ENCODE results near the gene CFDP1.

CFDP1 gene

DNA sequence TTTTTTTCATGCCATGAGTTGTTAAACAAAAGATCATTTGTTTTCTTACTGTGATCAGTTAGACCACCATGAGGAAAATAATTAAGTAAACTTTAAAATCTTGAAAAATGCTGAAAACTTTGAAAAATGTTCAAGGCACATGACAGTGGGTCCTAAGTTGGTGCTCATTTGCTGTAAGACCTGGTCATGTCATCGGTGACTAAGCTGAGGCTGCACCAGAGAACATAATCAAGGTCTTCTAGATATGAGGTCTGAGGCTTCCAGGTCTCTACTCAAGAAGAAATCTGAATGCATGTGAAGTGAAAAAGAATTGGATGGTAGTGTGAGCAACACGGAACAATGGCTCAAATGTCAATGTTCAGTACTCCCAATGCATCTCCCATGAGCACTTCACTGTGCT, 87.6 kb downstream of the CFDP1 start:
- Histone ChIP-seq H3K9me3 (ENCODE audit: low read length) (no peaks in the 10 kb centered on the region), H3K27me3 (ENCODE audit: control insufficient read depth in 1 of 2, insufficient read depth in 2 of 2, low read length in 2 of 2) (no peaks in the 10 kb centered on the region), H3K4me1 (ENCODE audit: insufficient read depth, low read length) (peaks cover 34% of the 10 kb centered on the region), H3K36me3 (ENCODE audit: insufficient read depth, low read length) (peaks cover 4% of the 10 kb centered on the region), H3K9ac (ENCODE audit: low read length) (no peak overlapping the region), H3K4me3 (ENCODE audit: low read depth in 1 of 2, low read length in 2 of 2) (no peak overlapping the region), H3K27ac (ENCODE audit: low read depth, low read length) (no peak overlapping the region)

DNA sequence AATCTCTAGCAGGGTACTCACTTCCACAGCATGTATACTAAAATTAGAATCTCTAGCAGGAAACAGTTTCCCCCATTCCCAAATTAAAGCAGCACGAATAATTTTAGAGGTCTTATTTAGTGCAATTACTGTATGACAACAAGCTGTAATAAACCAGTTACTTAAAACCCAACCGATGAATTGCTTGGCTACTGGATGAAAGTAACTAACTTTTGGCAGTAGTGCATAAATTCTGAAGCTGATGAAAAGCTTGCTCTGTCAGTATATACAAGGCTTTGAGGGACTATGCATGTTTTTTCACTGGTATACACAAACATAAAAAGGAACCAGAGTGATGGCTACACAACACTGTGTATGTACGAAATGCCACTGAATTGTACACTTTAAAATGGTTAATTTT, 89.4 kb downstream of the CFDP1 start:
- no peaks in the 10 kb centered on the region for H3K27me3 ChIP-seq (ENCODE audit: control insufficient read depth in 1 of 2, insufficient read depth in 2 of 2, low read length in 2 of 2)
- H3K27ac ChIP-seq (ENCODE audit: low read depth, low read length): no peak overlapping the region

DNA sequence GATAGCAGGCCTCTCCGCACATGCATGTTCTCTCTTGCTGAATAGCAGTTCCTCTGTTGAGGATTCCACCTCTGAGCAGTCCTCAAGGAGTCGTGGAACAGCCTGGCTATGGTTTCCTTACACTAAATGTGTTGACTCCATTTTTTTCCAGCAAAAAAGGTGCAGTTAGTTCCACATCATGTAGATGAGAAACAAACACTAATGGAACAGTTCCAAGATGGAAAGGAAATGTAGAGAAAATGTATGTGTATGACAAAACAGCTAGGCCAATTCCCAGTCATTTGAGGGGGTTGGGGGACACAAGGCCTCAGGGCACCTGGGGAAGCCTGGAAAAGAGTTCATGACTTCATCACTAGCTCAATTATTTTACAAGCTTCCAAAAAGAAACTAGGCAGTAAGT, 90.0 kb downstream of the CFDP1 start:
- H3K36me3 ChIP-seq (ENCODE audit: insufficient read depth, low read length): peaks cover 4% of the 10 kb centered on the region
- peaks cover 34% of the 10 kb centered on the region for H3K4me1 ChIP-seq (ENCODE audit: insufficient read depth, low read length)
- no peaks in the 10 kb centered on the region for H3K9me3 ChIP-seq (ENCODE audit: low read length)
- no peak overlapping the region for H3K4me3 ChIP-seq (ENCODE audit: low read depth in 1 of 2, low read length in 2 of 2)
- no peak overlapping the region for H3K27ac ChIP-seq (ENCODE audit: low read depth, low read length)
- no peak overlapping the region for H3K9ac ChIP-seq (ENCODE audit: low read length)
- H3K27me3 ChIP-seq (ENCODE audit: control insufficient read depth in 1 of 2, insufficient read depth in 2 of 2, low read length in 2 of 2): no peaks in the 10 kb centered on the region

More for the DNA sequence above, 89.4 kb downstream of the CFDP1 start:
- Histone ChIP-seq H3K9me3 (ENCODE audit: low read length) (no peaks in the 10 kb centered on the region), H3K4me3 (ENCODE audit: low read depth in 1 of 2, low read length in 2 of 2) (no peak overlapping the region), H3K9ac (ENCODE audit: low read length) (no peak overlapping the region), H3K4me1 (ENCODE audit: insufficient read depth, low read length) (peaks cover 34% of the 10 kb centered on the region), H3K36me3 (ENCODE audit: insufficient read depth, low read length) (peaks cover 4% of the 10 kb centered on the region)

DNA sequence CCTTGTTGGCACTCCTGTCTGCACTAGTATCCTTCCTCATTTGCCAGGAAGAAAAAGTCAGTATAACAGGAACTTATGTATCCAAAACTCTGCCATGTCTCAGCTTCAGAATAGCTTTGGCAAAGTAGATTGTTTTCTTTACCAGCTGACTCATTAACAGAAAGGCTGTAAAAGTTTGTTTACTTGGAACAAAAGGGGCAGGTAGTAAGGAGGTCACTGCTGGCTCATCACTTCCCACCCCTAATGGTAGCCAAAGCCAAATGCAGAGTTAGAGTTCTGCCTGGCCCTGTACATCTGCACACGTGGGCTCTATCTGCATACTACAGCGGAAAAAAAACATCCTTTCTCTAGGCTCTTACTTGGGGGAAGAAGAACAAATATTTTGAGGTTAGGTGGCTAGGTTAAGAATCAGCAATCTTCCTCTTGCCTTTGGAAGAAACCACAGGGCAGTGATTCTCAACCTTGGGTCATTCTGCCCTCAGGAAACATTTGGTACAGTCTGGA, 90.9 kb downstream of the CFDP1 start:
- H3K27ac ChIP-seq (ENCODE audit: low read depth, low read length): peak overlapping the region; percentile 57

DNA sequence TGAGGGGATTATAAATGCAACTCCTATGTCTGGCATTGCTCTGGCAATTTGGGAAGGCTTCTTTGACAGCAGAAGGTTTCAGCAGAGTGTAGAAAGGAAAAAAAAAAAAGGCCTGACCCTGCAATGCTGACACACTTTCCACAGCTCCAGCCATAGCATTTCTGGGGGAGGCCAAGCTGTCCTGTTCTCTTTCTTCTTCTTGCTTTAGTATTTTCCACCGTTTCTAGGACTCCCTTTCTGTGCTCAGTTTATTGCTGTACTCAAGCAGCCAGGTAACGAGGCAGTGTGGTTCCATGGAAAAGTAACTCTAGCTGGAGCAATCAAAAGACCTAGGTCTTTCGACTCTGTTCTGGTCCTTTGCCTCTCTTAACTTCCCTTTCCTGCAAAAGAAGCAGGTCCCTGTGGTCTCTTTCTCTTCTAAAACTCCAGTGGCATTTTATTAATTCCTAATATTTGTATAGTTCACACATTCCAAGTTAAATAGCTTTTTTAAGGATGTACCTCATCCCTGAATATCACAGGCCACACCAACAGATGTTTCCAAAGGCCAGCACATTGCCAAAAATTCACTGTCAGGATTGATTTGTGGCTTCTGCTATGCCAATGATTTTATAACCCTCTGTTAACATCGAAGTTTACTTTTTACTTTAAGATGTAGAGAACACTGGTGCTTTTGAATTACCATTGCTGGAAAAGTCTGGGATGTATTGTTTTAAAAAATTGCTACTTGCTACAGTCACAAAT, 91.6 kb downstream of the CFDP1 start:
- peak overlapping the region; percentile 57 for H3K27ac ChIP-seq (ENCODE audit: low read depth, low read length)
- no peak overlapping the region for H3K9ac ChIP-seq (ENCODE audit: low read length)
- H3K4me1 ChIP-seq (ENCODE audit: insufficient read depth, low read length): peaks cover 34% of the 10 kb centered on the region
- peaks cover 4% of the 10 kb centered on the region for H3K36me3 ChIP-seq (ENCODE audit: insufficient read depth, low read length)
- no peaks in the 10 kb centered on the region for H3K9me3 ChIP-seq (ENCODE audit: low read length)
- H3K27me3 ChIP-seq (ENCODE audit: control insufficient read depth in 1 of 2, insufficient read depth in 2 of 2, low read length in 2 of 2): no peaks in the 10 kb centered on the region
- H3K4me3 ChIP-seq (ENCODE audit: low read depth in 1 of 2, low read length in 2 of 2): no peak overlapping the region

More for the DNA sequence above, 90.9 kb downstream of the CFDP1 start:
- no peaks in the 10 kb centered on the region for H3K9me3 ChIP-seq (ENCODE audit: low read length)
- peaks cover 34% of the 10 kb centered on the region for H3K4me1 ChIP-seq (ENCODE audit: insufficient read depth, low read length)
- H3K27me3 ChIP-seq (ENCODE audit: control insufficient read depth in 1 of 2, insufficient read depth in 2 of 2, low read length in 2 of 2): no peaks in the 10 kb centered on the region
- H3K36me3 ChIP-seq (ENCODE audit: insufficient read depth, low read length): peaks cover 4% of the 10 kb centered on the region
- H3K4me3 ChIP-seq (ENCODE audit: low read depth in 1 of 2, low read length in 2 of 2): no peak overlapping the region
- H3K9ac ChIP-seq (ENCODE audit: low read length): no peak overlapping the region

DNA sequence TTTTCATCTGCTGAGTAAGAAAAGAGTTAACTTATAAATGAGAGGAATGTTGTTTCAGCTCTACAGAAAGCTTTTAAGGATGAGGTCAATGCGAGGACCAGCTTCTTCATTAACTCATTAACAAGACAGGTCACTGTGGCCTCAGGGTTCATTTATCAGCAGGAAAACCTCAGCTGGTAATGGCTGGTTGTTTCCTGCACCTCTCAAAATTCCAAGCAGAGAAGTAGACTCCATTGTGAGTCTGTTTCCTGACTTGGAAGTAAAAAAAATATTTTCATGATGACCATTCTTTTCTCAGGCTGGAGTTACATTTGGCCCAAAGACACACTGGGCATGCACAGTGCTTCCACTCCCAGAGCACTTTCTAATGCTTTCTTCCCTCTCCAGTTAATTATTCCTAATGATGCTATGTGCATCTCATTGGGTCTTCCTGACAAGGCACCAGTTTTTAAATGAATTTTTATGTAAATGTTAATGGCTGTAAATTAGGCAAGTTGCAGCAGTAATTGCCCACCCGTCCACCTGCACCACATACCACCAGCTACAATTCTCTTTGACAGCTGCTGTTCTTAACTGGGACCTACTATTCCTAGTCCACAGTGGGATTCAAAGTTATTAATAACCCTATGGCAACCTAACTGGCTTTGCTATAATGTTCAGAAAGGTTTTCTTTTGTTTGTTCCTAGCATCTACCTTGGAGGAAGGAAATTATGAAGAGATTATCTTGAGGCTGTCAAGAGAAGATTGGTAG, 92.4 kb downstream of the CFDP1 start:
- no peak overlapping the region for H3K4me3 ChIP-seq (ENCODE audit: low read depth in 1 of 2, low read length in 2 of 2)
- no peak overlapping the region for H3K9ac ChIP-seq (ENCODE audit: low read length)

DNA sequence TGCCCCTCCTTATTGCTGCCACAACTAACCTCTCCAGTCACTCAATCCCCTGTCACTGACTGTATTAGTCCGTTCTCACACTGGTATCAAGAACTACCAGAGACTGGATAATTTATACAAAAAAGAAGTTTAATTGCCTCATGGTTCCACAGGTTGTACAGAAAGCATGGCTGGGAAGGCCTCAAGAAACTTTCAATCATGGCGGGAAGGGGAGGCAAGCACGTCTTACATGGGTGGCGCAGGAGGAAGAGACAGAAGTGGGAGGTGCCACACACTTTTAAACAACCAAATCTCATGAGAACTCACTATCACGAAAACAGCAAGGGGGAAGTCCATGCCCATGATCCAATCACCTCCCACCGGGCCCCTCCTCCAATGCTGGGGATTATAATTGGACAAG, 95.9 kb downstream of the CFDP1 start:
- no peak overlapping the region for H3K4me3 ChIP-seq (ENCODE audit: low read depth in 1 of 2, low read length in 2 of 2)
- H3K4me1 ChIP-seq (ENCODE audit: insufficient read depth, low read length): peaks cover 18% of the 10 kb centered on the region
- no peaks in the 10 kb centered on the region for H3K9me3 ChIP-seq (ENCODE audit: low read length)
- no peak overlapping the region for H3K27ac ChIP-seq (ENCODE audit: low read depth, low read length)
- H3K36me3 ChIP-seq (ENCODE audit: insufficient read depth, low read length): no peaks in the 10 kb centered on the region
- H3K27me3 ChIP-seq (ENCODE audit: control insufficient read depth in 1 of 2, insufficient read depth in 2 of 2, low read length in 2 of 2): no peaks in the 10 kb centered on the region
- no peak overlapping the region for H3K9ac ChIP-seq (ENCODE audit: low read length)

More for the DNA sequence above, 92.4 kb downstream of the CFDP1 start:
- no peaks in the 10 kb centered on the region for H3K27me3 ChIP-seq (ENCODE audit: control insufficient read depth in 1 of 2, insufficient read depth in 2 of 2, low read length in 2 of 2)
- H3K4me1 ChIP-seq (ENCODE audit: insufficient read depth, low read length): peaks cover 34% of the 10 kb centered on the region
- H3K36me3 ChIP-seq (ENCODE audit: insufficient read depth, low read length): peaks cover 2% of the 10 kb centered on the region
- no peak overlapping the region for H3K27ac ChIP-seq (ENCODE audit: low read depth, low read length)
- H3K9me3 ChIP-seq (ENCODE audit: low read length): no peaks in the 10 kb centered on the region

DNA sequence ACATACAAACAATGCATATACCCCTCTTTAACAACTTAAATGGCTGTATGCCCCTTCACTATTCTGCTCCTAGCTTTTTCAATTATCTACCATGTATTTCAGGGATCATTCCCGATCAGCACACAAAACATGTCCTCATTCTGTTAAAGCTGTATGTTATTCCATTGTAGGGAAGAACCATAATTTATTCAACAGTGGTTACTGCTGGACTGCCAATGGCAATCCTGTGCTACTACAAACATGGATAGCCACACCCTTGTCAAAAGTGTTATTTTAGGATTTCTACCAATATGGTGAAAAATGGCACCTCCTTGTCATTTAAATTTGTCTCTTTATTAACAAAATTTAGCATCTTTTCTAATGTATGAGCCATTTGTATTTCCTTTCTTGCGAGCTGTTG, 96.8 kb downstream of the CFDP1 start:
- H3K9me3 ChIP-seq (ENCODE audit: low read length): no peaks in the 10 kb centered on the region
- no peaks in the 10 kb centered on the region for H3K27me3 ChIP-seq (ENCODE audit: control insufficient read depth in 1 of 2, insufficient read depth in 2 of 2, low read length in 2 of 2)
- H3K4me1 ChIP-seq (ENCODE audit: insufficient read depth, low read length): peaks cover 9% of the 10 kb centered on the region
- no peaks in the 10 kb centered on the region for H3K36me3 ChIP-seq (ENCODE audit: insufficient read depth, low read length)
- no peak overlapping the region for H3K9ac ChIP-seq (ENCODE audit: low read length)
- no peak overlapping the region for H3K27ac ChIP-seq (ENCODE audit: low read depth, low read length)
- H3K4me3 ChIP-seq (ENCODE audit: low read depth in 1 of 2, low read length in 2 of 2): no peak overlapping the region

DNA sequence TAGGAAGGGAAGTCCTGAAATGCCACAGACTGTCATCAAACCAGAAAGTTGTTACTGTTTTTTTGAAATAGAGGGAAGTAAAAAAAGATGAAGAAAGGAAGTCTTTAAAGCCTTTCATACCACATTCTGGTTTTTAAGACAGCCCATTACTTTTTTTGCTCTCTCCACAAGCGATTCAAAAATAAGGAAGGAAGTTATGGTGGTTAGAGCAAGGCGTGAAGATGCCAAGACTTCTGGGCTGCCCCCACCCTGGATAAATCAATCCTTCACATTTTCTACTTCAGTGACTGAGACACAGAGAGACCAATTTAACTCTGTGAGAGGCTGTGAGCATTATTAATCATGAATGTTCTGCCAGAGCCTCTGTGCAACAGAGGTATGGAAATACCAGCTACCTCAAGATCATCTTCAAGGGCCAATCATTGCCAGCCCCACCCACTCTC, 99.6 kb downstream of the CFDP1 start:
- H3K27ac ChIP-seq (ENCODE audit: low read depth, low read length): no peak overlapping the region
- no peaks in the 10 kb centered on the region for H3K27me3 ChIP-seq (ENCODE audit: control insufficient read depth in 1 of 2, insufficient read depth in 2 of 2, low read length in 2 of 2)
- H3K4me3 ChIP-seq (ENCODE audit: low read depth in 1 of 2, low read length in 2 of 2): no peak overlapping the region
- no peaks in the 10 kb centered on the region for H3K9me3 ChIP-seq (ENCODE audit: low read length)
- H3K36me3 ChIP-seq (ENCODE audit: insufficient read depth, low read length): no peaks in the 10 kb centered on the region
- H3K4me1 ChIP-seq (ENCODE audit: insufficient read depth, low read length): no peaks in the 10 kb centered on the region
- no peak overlapping the region for H3K9ac ChIP-seq (ENCODE audit: low read length)

DNA sequence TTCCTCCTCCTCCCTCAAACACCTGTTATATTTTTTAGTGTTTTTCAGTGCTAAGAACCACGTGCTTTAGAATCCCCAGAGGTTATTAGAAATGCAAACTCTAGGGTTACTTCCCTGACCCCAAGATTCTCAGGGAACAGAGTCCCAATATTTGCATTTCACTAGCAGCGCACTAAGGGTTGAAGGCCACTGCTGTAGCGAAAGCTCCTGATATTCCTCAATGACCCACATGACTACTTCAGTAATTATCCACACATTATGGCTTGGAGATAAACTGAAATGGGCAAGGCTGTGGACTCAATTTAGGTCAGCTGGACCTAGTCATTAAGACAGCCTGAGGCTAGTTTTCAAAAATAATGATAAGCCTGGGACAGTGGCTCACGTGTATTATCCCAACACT, 103.4 kb downstream of the CFDP1 start:
- Histone ChIP-seq H3K4me1 (ENCODE audit: insufficient read depth, low read length) (no peaks in the 10 kb centered on the region), H3K27ac (ENCODE audit: low read depth, low read length) (no peak overlapping the region), H3K36me3 (ENCODE audit: insufficient read depth, low read length) (no peaks in the 10 kb centered on the region)

DNA sequence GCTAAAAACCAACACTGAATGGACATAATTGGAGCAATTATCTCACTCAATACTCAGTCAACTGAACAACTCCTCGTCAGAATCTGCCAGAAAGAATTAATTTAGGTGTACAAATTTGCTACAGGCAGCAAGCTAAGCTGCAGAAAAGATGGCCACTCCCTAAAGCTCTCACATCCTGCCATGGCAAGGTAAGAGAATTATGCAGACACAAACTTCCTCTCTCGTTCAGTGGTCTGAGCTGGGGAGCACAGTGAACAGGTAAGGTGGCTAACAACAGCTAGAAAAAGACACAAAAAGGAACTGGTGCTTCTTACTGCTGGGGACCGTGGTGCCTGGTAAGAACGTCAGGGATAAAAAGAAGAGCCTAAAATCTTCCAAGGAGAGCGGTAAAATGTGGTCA, 107.0 kb downstream of the CFDP1 start:
- no peak overlapping the region for H3K4me3 ChIP-seq (ENCODE audit: low read depth in 1 of 2, low read length in 2 of 2)
- H3K27ac ChIP-seq (ENCODE audit: low read depth, low read length): no peak overlapping the region
- no peaks in the 10 kb centered on the region for H3K27me3 ChIP-seq (ENCODE audit: control insufficient read depth in 1 of 2, insufficient read depth in 2 of 2, low read length in 2 of 2)
- no peaks in the 10 kb centered on the region for H3K4me1 ChIP-seq (ENCODE audit: insufficient read depth, low read length)
- no peaks in the 10 kb centered on the region for H3K9me3 ChIP-seq (ENCODE audit: low read length)
- no peak overlapping the region for H3K9ac ChIP-seq (ENCODE audit: low read length)
- no peaks in the 10 kb centered on the region for H3K36me3 ChIP-seq (ENCODE audit: insufficient read depth, low read length)

More for the DNA sequence above, 103.4 kb downstream of the CFDP1 start:
- H3K9me3 ChIP-seq (ENCODE audit: low read length): no peaks in the 10 kb centered on the region
- no peaks in the 10 kb centered on the region for H3K27me3 ChIP-seq (ENCODE audit: control insufficient read depth in 1 of 2, insufficient read depth in 2 of 2, low read length in 2 of 2)
- H3K4me3 ChIP-seq (ENCODE audit: low read depth in 1 of 2, low read length in 2 of 2): no peak overlapping the region
- H3K9ac ChIP-seq (ENCODE audit: low read length): no peak overlapping the region
